Measurements from ENCODE around the gene SELENOS. TPM values are rescaled to one million over a fixed set of nuclear protein-coding genes. Genes with fewer than 3 reads are reported as not detected.

SELENOS gene
- total RNA-seq, 4 donors from 2014 or later = 44.5 to 95.4 (median 61.6) TPM

DNA sequence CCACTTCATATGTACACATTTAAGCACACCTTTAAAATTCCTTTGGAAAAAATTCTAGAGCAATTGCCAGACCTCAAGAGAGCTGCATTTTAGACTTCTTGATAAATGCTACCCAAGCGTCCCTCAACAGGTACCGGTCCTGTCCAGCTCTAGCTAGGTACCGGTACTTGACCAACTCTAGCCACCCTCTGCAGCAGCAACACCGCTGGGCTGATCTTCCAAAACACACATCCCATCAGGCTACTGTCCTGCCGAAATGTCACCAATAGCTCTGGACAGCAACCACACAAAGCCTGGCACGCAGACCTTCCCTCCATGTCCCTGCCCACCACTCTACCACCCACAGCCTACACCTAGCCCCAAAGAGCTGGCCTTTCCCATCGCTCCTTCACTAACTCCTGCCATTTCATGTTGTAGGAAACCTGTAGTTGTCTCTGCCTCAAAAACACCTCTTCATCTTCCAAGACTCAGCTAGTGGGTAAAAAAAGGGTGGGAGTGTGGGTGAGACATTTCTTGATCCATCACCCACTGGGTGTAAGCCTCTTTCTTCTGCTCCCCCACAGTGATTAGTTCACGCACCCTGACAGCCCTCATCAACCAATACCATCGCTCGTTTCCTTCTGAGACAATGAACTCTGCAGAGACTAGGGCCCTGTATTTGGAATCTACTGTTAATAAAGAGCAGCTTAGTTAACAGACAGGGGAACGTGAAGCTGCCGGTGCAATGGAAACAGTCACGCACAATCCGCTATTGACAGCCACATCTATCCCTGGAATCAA, 32.2 kb downstream of the SELENOS start:
- TF ChIP-seq, protein P1, sequence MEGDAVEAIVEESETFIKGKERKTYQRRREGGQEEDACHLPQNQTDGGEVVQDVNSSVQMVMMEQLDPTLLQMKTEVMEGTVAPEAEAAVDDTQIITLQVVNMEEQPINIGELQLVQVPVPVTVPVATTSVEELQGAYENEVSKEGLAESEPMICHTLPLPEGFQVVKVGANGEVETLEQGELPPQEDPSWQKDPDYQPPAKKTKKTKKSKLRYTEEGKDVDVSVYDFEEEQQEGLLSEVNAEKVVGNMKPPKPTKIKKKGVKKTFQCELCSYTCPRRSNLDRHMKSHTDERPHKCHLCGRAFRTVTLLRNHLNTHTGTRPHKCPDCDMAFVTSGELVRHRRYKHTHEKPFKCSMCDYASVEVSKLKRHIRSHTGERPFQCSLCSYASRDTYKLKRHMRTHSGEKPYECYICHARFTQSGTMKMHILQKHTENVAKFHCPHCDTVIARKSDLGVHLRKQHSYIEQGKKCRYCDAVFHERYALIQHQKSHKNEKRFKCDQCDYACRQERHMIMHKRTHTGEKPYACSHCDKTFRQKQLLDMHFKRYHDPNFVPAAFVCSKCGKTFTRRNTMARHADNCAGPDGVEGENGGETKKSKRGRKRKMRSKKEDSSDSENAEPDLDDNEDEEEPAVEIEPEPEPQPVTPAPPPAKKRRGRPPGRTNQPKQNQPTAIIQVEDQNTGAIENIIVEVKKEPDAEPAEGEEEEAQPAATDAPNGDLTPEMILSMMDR (IDR thresholded peaks at IDR 0.05; ENCODE audit: low read depth) = no peak

DNA sequence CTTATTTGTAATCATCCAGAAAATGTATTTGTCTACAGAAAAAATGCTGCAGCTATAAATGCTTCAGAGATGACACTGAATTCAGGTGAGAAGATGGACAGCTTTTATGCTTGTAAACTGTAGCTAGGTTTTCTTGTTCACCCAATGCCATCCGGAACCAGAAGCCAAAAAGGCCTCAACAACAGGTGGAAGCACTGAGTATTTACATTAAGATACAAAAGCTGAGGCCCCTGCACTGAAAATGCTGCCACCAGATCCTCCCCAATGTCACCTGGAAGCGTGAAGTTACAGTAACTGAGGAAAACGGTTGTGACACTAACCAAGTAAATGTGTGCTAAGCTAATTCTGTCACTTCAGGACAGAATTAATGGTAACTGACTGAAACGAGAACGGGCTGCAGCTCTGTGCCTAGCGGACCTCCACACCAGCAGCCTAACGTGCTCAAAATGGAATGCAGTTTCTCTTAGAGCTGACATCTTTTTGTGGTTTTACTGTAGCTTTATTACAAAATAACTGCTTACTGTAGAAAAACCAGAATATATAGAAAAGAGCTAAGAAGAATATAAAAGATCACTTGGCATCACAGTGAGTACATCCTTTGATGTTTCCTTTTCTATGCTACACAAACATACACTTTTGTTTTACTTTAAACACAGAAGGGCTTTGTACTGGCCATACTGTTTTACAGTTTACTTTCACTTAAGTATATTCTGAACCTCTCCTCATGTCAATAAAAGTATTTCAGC, 33.1 kb downstream of the SELENOS start:
- TF ChIP-seq, protein P1 (IDR thresholded peaks at IDR 0.05; ENCODE audit: low read depth) = no peak

DNA sequence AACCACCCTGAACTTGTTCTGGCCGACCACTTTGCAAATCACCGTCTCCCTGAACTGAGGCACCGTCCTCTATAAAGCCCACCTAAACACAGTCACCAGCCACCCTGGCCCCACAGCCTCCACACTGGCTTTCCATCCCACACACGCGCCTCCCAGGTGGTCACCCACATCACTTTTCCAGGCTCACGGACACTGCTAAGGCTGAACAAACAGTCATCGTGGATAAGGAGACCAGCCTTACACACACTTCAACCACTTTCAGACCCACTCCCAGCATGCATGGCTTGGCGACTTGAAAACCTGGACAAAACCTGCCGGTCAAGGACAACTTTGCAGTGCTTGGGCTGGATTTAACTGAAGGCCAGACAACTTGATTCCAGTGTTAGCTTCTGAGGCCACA, 33.9 kb downstream of the SELENOS start:
- TF ChIP-seq, protein P1 (IDR thresholded peaks at IDR 0.05; ENCODE audit: low read depth) = no peak

DNA sequence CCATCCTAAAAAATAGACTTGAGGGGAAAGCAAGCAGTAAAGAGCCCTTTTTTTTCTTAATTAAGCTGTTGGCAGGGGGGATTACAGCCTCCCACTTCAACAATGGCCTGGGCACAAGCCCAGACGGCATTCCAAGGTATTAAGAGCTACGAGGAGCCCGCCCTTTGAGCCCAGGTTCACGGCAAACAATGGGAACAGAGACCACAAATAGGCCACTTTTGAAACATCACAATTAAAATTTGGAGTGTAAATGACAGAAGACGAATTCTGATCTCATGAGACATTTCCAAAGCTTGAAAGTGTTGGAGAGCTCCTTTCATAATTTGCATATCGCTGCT, 34.3 kb downstream of the SELENOS start:
- TF ChIP-seq, protein P1 (IDR thresholded peaks at IDR 0.05; ENCODE audit: low read depth) = no peak

DNA sequence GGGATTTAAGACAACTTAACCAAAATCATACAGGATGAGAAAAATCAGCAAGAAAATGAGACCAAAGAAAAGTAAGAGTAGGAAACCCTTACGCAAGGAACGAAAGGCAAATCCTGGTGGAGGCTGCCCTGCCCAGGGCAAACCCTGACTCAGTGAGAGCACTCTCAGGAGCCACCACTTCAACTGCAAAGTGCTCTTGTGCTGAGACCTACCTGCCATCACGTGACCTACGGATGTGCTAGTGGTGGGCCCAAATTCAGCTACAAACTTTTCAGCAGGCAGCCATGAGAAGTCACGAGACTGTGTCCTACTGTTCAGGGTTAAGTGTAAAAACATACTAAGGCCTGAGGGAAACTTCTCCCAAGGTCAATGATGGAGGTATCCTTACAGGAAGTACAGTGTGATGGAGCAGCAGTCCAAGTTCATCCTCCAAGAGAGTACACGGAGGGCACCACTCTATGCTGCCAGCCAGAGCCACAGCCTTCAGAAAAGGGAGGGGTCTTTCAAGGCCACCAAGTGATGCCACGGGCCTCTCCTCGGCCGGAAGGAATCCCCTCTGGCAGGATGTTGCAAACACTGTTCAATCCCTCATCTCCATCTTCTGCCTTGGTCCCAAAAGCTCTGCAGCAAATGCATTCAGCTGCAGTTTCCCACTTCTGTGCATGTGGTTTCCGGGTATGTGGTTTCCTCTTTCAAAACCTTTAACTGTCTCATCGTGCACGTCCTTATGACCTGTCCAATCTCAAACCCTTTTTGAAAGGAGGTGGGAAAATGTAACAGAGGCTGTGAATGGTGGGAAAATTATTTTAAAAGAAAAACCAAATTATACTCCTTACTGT, 34.9 kb downstream of the SELENOS start:
- TF ChIP-seq, protein P1 (IDR thresholded peaks at IDR 0.05; ENCODE audit: low read depth) = no peak

DNA sequence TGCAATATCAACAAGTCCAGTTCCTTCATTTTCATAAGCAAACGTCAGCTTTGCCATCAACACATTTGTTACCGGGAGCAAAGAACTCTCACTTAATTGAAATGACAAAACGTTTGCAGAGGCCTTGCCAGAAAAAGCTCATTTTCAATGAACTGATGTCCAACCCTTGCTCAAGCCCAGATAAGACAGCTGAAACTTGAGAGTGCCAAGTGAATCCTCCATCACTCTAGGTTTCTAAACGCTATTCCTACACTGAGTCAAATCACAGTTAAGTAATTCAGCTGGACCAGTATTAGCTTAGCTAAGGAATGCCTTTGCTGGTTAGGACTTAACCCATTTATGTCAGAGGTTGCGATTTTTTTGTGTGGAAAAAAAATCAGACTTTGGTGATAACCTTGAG, 36.9 kb downstream of the SELENOS start:
- TF ChIP-seq, protein P1 (IDR thresholded peaks at IDR 0.05; ENCODE audit: low read depth) = no peak

DNA sequence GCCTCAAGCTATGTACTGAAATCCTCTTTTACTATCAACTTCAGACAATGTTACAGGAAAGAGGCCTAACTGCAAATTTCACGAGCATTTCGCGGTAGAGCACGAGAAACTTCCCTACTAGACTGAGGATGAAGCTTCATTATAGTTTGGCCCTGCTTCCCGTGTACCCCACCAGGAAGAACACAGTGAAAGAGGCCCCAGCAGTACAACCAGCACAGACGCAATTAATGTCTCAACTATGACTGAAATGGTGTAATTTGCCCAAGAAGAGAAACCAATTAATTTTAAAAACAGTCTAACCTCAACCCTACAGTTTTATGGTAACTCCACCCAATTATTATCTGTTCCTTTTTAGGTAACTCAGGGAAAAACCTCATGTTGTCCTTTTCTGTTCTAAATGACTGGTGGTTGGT, 37.6 kb downstream of the SELENOS start:
- TF ChIP-seq, protein P1 (IDR thresholded peaks at IDR 0.05; ENCODE audit: low read depth) = no peak

Measured in subcutaneous adipose tissue (tissue), 4 donors.